ENCODE measurements around the gene CDA. TPM values are rescaled to one million over a fixed set of nuclear protein-coding genes. Genes with fewer than 3 reads are reported as not detected.

Gene CDA
- total and polyA plus RNA-seq, 2 experiments from 2014 or later: 2.5 to 13.6 TPM

DNA sequence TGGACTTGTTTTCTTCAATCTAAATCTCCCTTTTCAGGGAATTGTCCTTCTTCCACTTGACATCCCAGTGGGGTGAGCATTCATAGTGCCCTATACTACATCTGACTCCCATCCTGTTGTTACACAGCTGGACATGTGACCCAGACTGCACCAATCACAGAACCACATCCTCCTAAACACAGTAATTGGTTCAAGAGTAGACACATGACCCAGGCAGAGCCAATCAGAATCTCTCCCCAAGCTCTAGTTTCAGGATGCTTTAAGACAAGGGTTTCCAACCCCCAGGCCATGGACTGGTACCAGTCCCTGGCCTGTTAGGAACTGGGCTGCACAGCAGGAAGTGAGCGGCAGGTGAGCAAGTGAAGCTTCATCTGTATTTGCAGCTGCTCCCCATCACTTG, 77.9 kb downstream of the CDA start:
- H3K79me2 ChIP-seq (replicated peaks; ENCODE audit: insufficient read depth): no peaks in the 10 kb centered on the region; the same call in 1 of the 2 replicates
- Mint-ChIP-seq H3K4me3 (no peak overlapping the region; the same call in 2 of the 3 replicates), H3K4me1 (peaks cover 9% of the 10 kb centered on the region), H3K27ac (no peak overlapping the region), H3K9me3 (no peaks in the 10 kb centered on the region; the same call in 2 of the 3 replicates), H3K36me3 (ENCODE audit: low read depth) (peaks cover 3% of the 10 kb centered on the region; the same call in 2 of the 3 replicates), H3K27me3 (ENCODE audit: insufficient read depth, low read depth, poor library complexity) (peaks cover 5% of the 10 kb centered on the region)
- H4K20me1 ChIP-seq (replicated peaks; ENCODE audit: insufficient read depth): no peaks in the 10 kb centered on the region
- no peak overlapping the region for H3K4me2 ChIP-seq
- no peaks in the 10 kb centered on the region for H3K9me2 ChIP-seq (ENCODE audit: insufficient read depth)
- peaks cover 4% of the 10 kb centered on the region; the same call in 1 of the 2 replicates for H3K4me1 ChIP-seq (ENCODE audit: insufficient read depth)
- no peak overlapping the region for H2AFZ ChIP-seq
- no peak overlapping the region for H3K4me3 ChIP-seq
- H3K36me3 ChIP-seq (ENCODE audit: insufficient read depth): 0 out of 2 replicates have a peak, but pooled peaks cover 5% of the 10 kb centered on the region
- no peak overlapping the region for H3K27ac ChIP-seq (ENCODE audit: low read depth)
- no peak for TF ChIP-seq ZNF462 (CRISPR knock-in tag; IDR thresholded peaks at IDR 0.05)
- no peak for DNase-seq (ENCODE audit: low spot score)
- no peaks in the 10 kb centered on the region for H3K27me3 ChIP-seq (ENCODE audit: insufficient read depth)
- H3F3A ChIP-seq (replicated peaks; ENCODE audit: low read depth): no peaks in the 10 kb centered on the region
- ATAC-seq: no peak; the same call in 2 of the 3 replicates

Other genes with a start within 250 kb of the CDA start
- 0.52 and 0.82 TPM in 2 replicates for gene CAMK2N1, start 102.9 kb upstream of the CDA start, total RNA-seq (2014; rRNA removed; shearing (Covaris generic))
- 2.9 and 4.6 TPM in 2 replicates for gene CAMK2N1, start 102.9 kb upstream of the CDA start, polyA plus RNA-seq (2016; fragmentation: Nextera tagmentation; extraction: Ambion mirVana)
- 23.7 and 26.2 TPM in 2 replicates for gene MUL1, start 80.9 kb upstream of the CDA start, total RNA-seq (2014; rRNA removed; shearing (Covaris generic))
- 8.1 and 8.9 TPM in 2 replicates for gene MUL1, start 80.9 kb upstream of the CDA start, polyA plus RNA-seq (2016; fragmentation: Nextera tagmentation; extraction: Ambion mirVana)
- 3.0 and 3.6 TPM in 2 replicates for gene FAM43B, start 36.5 kb upstream of the CDA start, total RNA-seq (2014; rRNA removed; shearing (Covaris generic))
- gene FAM43B, start 36.5 kb upstream of the CDA start, polyA plus RNA-seq (2016; fragmentation: Nextera tagmentation; extraction: Ambion mirVana): 0.66 and 1.1 TPM in 2 replicates
- 34.5 and 42.7 TPM in 2 replicates for gene PINK1, start 44.4 kb downstream of the CDA start, total RNA-seq (2014; rRNA removed; shearing (Covaris generic))
- gene PINK1, start 44.4 kb downstream of the CDA start, polyA plus RNA-seq (2016; fragmentation: Nextera tagmentation; extraction: Ambion mirVana): 18.3 and 20.8 TPM in 2 replicates
- 242 and 270 TPM in 2 replicates for gene DDOST, start 72.3 kb downstream of the CDA start, total RNA-seq (2014; rRNA removed; shearing (Covaris generic))
- gene DDOST, start 72.3 kb downstream of the CDA start, polyA plus RNA-seq (2016; fragmentation: Nextera tagmentation; extraction: Ambion mirVana): 145 and 151 TPM in 2 replicates
- gene KIF17, start 128.9 kb downstream of the CDA start, total RNA-seq (2014; rRNA removed; shearing (Covaris generic)): 13.3 and 18.6 TPM in 2 replicates
- 5.9 and 7.4 TPM in 2 replicates for gene KIF17, start 128.9 kb downstream of the CDA start, polyA plus RNA-seq (2016; fragmentation: Nextera tagmentation; extraction: Ambion mirVana)
- gene SH2D5, start 143.6 kb downstream of the CDA start, total RNA-seq (2014; rRNA removed; shearing (Covaris generic)): 24.8 and 29.2 TPM in 2 replicates
- 4.6 and 5.0 TPM in 2 replicates for gene SH2D5, start 143.6 kb downstream of the CDA start, polyA plus RNA-seq (2016; fragmentation: Nextera tagmentation; extraction: Ambion mirVana)
- 85.5 and 89.1 TPM in 2 replicates for gene HP1BP3, start 198.2 kb downstream of the CDA start, total RNA-seq (2014; rRNA removed; shearing (Covaris generic))
- gene HP1BP3, start 198.2 kb downstream of the CDA start, polyA plus RNA-seq (2016; fragmentation: Nextera tagmentation; extraction: Ambion mirVana): 112 and 117 TPM in 2 replicates

All from GM23338 (cell line).